Stimulated activated naive CD4-positive, alpha-beta T cell (primary cell): ENCODE data around the gene WNT3.
"Not testable (repeated sequence)": the region's sequence is repeated elsewhere in the genome, so short reads cannot be mapped to it uniquely, and the experiment has no call there.

Experiments used
- DNase-seq, 6 experiments: peaks; one replicate each; lab custom pipeline; 2025; lab: John Stamatoyannopoulos, UW

Gene WNT3

DNA sequence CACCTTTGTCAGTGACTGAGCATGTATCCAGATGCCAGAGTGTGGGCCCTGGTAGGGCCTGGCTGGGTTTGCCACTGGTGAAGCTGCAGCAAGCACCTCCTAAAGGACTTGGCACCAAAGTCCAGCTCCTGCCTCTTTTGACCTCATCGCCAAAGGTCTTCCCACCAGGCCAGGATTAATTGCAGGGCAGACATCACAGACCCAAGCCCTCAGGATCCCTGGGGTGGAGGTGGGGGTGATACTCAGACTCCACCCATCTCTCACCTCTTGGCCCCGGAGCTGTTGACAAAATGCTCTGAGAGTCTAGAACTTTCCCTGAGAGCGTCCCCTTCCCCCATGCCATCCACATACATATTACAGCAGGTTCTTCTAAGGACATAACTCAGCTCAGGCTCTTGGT is 4.6 kb downstream of the WNT3 start:
- no peak for DNase-seq

DNA sequence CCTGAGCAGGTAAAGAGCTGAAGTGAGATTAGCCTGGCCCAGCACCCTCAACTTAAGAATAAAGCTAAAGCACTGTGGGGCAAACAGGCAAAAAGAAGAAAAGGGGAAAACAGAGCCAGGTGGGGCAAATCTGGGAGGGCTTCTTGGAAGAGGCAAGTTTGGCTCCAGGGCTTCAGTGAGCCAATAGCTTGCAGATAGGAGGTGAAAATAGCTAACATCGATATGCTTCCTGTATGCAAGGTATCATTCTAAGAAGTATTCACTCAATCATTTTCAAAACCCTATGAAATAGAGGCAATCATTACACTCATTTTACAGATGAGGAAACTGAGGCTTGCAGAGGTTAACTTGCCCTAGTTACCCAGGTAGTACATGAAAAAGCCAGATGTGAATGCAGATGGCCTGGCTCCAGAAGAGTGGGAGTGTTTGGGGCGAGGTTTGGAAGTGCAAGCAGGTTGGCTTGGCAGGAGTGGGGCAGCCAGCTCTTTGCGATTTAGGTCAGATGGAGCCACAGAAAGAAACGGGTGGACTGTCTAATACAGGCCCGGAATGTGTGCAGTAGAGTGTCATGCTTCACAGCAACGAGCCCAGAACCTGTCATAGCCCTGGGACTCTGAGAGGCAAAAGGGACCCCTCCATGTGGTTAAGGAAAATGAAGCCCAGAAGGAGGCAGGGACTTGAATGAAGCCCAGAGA is 5.7 kb downstream of the WNT3 start:
- no peak for DNase-seq

DNA sequence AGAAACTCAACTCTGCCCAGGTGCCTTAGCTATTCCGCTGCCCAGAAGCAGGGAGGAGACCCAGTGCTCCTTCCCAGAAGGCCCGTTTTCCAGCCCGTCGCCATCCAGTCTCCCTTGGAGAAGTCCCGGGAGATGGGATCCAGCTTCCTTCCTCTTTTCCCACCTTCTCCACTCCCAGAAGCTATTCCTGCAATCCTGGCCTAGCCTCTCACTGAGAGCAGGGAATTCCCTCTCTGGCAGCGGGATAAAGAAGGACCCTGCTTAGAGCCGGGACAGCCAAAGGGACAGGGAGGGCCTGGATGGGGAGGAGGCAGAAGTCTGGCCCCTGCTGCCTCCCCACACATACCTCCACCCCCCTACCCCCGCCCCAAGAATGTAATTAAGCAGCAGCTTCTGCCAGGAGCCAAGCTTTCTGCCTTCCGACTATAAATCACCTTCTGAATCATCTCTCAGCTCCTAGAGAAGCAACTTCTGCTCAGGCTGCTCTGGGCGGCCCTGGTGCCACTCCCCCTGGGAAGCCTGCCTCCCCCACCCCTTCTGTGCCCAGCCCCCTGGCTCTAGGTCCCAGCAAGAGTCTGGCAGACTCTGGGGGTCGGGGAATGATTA is 6.4 kb downstream of the WNT3 start:
- no peak for DNase-seq

DNA sequence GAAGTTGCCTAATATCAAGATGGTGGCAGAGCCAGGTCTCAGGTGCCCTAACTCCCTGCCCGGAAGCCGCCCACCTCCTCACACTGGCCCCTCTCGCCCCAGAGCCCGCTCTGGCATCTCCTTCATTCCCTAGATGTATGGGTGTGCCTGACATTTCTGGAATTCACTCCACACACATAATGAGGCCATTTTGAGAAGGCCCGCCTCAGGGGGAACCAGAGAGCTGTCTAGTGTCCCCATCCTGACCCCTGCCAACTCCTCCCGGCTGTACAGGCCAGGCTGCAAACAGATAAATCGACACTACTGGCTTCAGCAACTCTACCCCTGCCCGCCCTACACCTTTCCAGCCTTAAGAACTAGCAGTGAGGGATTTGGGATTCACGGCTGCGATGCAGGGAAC is 7.7 kb downstream of the WNT3 start:
- DNase-seq, result no peak

DNA sequence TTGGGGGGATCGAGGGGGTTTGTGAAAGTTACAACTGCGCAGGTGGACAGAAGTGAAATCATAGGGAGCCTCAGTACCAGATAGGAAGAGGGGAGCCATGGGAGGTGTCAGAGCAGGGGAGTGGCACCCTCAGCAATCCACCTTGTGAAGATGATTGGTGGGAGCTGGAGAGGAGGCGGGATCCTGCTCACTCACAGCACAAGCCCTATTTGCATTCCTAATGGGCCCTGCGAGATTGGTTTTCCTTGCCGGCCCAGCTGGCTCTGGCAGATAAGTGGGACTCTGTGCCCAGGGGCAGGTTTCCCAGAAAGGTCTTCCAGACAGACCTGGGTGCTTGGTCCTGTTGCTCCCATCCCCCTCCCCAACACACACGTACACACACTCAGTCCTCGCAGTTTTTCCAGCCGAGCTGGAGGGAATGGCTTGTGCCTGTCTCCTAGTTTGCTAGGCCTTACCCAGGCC is 9.4 kb downstream of the WNT3 start:
- DNase-seq, result no peak

DNA sequence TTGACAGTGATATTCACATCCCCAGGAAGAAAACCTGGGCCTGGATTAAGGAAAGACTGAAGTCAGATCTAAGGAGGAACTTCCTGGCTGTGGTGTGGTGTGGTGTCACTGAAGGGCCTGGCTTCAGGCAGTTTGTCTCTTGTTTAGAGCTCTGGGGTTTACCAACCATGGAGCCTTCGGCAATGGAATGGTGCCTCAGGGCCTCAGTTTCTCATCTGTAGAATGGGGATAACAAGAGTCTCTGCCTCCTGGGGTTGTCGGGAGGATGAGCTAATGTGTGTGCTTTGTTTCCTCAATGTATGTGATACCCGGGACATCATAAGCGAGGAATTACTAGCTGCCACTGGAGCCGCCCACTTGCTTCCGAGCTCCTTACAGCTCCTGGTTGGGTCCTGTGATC is 12.7 kb downstream of the WNT3 start:
- DNase-seq, result no peak

DNA sequence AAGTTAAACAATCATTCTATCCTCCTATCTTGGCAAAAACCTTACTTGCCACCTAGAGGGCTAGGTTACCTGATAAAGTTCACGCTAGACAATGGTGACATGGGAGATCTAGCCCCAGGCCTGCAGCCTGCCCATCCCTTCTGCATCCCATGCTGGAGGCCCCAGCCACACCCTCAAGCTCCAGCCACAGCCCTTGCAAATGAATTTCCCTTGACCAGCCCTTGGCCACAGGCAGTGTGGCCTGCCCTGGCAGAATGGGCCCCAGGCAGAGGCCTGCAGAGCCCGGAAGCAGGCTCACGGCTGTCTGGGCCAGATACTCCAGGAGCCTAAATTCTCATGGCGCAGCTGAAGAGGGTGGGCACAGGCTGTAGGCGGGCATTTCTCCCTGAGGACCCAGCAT is 14.9 kb downstream of the WNT3 start:
- DNase-seq, result no peak

DNA sequence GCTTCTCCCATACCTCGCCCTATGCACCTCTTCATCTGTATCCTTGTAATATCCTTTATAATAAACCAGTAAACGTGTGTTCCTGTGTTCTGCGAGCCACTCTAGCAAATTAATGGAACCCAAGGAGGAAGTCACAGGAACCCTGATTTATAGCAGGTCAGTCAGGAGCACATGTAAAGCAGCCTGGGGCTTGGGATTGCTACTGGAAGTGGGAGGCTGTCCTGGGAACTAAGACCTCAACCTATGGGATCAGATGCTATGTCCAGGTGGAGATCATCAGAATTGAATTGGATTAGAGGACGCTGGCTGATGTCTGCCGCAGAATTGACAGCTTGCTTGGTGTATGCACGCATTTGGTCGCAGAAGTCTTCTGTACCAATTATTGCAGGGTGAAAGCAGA is 15.7 kb downstream of the WNT3 start:
- no peak for DNase-seq

DNA sequence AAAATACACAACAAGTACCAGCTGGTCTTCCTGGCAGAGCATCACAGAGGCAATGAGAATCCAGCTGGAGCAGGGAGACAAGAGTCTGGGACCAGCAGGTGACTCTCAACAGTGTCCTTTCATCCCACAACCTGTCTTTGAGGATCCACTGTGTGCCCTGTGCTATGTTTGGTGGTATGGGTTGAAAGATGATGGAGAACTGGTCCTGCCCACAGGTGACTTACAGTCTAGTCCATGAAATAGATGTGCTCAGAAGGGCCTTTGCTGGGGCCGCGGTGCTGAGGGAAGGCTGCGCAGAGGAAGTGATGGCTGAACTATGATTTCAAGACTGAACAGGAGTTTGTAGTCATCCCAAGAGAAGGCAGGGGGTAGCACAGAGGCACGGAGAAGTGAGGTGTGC is 17.9 kb downstream of the WNT3 start:
- DNase-seq, result no peak

DNA sequence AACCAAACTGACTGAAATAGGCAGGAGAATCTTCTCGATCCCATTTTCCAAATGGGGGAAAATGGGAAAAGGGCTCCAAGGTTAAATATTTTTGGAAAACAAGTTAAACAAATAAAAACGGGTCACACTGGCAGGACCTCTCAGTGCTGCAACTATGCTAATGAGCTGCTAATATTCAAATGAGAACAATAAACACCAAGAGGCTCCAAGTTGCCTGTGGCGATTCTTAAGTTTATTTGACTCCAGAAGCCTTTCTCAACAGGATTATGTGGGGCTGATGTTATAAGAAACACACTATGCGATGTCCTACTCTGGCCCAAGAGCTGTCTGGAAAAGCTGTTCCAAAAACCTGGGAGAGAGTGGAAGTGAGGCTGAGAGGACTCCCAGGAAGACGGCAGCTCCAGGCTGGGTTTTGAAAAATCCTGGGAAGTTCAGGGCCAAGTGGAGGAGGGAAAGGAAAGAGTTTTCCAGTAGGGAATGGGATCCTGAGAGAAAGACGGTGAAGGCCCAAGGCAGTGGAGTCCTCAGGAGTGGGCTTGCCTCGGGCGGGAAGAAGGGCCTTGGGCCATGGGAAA is 21.4 kb downstream of the WNT3 start:
- no peak for DNase-seq

DNA sequence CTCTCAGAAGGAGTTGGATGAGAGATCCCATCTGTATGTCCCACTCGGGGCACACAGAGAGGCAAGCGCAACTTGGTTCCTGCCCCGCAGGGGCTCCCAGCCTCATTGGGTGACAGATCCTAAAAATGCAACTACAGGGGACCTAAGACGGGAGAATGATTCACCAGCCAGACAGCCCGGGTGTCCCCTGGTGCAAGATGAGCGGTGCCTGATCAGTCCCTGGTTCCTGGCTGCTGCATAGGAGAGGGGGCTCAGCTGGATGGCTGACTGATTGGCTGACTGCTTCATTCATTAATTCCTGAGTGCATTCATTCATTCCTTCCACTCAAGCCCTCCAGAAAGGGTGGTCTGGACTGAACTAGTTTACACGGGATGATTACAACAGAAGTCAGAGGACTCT is 22.0 kb downstream of the WNT3 start:
- DNase-seq, result no peak

DNA sequence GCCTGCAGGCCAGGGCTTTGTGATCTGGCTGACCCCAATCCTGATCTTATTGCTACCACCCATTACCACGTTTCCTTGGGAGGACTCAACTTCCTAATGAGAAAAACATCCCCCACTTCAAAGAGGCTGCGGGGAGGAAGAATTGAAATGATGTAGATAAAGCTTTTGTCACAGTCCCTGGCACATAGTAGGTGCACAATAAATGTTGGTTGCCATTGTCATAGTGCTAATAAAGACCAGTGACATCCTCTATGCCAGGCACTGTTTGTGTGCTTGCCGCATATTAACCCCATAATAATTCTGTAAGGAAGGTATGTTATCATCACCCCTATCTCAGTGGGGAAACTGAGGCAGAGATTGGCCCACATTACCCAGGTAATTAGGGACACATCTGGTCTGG is 22.4 kb downstream of the WNT3 start:
- DNase-seq, result no peak

DNA sequence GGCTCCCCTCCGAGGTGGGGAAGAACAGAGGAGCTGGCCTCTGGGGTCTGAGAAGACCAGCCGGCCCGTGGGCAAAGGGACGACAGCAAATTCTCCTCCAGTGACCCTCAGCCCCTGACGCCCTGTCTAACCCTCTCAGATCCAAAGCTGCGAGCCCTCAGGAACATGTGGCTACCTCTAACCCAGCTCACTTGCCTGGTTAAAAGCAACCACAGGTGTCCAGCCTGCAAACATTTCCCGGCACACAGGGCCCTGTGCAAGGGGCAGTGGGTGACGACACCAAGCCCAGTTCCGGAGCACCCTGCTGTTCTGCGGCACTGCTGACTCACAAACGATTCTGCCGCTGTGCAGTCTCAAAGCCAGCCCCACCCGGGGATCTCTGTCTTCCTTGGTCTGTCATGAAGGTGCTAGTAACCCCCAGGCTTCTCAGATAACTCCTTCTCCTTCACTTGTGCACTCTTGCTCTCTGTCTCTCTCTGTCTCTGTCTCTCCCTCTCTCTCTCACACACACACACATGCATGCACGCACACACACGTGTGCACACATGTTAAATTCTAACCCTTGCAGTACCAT is 23.0 kb downstream of the WNT3 start:
- no peak for DNase-seq

DNA sequence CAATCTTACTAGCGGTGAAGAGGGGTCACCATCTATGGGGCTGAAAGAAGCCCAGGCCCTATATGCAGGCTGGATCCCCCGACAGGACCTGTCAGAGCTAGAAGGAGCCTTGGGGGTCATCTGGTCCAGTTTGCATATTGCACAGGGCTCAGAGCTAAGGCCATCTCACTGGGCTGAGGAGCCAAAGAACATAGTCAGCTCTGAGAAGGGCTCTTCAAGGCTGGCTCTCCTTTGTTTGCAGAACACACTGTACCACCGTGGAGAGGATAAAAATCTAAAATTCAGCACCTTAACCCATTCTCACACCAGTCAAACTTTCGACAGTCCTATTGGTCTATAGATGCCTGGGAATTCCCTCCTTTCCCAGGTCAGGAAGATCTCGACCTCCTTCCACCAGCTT is 24.2 kb downstream of the WNT3 start:
- DNase-seq, result no peak

DNA sequence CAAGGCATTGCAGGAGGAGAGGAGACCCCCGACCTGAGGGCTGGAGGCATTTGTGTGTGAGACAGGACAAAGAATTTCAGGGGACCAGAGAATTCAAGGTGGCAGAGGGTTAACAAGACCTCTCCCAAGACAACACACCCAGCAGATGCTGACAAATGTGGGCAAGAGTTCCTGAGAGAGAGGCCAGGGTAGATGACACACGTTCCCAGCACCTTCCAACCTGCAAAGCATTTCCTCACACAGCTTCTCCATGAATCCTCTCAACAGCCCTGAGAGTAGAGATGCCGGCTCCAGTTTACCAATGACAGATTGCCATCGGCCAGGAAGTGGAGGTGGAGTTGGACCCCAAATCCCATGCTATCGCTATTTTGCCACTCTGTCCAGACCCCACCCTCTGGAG is 25.0 kb downstream of the WNT3 start:
- DNase-seq, result no peak

DNA sequence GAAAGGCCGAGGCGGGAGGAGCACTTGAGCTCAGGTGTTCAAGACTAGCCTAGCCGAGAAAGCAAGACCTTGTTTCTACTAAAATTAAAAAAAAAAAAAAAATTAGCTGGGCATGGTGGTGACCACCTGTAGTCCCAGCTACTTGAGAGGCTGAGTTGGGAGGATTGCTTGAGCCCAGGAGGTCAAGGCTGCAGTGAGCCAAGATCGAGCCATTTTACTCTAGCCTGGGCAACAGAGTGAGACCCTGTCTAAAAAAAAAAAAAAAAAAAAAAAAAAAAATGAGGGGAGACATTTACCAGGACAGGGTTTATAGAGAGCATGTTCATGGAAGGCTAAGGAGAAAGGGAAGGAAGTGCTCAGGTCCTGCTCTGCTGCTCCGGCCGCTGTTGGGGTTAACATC is 25.5 kb downstream of the WNT3 start:
- DNase-seq, result not testable (repeated sequence)

DNA sequence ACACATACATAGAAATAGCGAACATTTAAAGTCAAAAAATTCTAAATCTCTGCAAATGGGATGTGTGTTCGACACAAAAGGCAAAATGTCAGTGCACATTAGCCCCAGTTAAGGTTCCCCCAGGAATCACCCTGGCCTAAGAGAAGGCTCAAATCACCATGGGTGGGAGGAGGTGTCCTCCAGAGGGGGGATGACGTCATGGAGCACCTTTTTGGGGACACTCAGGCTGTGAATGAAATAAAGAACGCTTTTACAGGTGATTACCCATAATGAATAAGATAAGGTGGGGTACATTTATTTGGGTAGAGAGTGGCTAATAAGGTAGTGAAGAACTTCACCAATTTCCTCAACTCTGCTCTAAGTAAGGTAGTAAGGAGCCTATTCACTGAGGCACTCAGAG is 26.4 kb downstream of the WNT3 start:
- DNase-seq, result no peak

DNA sequence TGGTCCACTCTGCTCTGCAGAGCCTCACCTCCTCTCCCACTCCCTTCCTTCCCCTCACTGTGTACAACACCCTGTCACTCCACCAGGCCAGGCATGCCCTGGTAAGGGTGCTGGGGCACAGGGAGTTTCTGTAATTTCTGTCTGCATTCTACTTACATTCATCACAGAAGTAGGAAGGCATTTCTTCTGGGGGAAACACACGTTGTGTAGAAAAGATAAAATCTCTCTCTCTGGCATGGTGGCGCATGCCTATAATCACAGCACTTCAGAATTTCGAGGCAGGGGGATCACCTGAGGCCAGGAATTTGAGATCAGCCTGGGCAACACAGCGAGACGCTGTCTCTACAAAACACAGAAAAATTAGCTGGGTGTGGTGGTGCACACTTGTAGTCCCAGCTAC is 27.0 kb downstream of the WNT3 start:
- no peak for DNase-seq

DNA sequence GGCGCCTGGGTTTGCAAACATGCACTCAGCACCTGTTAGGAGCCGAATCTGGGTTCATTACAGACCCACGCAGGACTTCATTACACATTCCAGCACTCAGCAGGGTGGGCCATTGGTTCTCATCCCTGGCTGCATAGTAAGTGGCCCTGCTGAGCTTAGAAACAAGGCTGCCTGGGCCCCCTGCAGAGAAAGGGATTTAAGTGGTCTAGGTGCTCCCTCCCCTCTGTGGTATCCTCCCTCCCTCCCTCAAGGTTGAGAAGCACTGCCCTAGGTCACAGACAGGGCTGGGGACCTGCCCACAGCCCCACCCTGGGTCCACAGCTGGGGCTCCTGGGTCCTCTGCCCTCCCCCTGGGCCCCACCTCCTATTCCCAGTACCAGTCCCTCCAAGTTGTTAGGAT is 28.3 kb downstream of the WNT3 start:
- DNase-seq, result no peak

DNA sequence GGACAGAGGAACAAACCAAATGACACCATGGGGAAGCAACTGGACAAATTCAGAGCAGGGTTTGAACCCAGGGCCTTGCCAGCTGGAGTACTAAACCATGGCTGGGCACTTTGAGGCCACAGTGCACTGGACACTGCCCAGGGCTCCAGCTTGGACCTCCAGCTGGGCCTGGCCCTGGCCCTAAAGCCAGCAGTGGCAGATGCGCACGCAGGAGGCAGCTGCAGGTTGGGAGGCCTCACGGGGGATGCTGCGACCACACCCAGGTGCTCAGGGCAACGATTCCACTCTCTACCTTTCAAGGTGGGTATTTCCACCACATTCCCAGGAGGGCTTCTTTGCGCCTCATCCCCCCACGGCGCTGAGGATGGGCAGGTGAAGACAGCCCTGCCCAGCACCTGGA is 28.9 kb downstream of the WNT3 start:
- DNase-seq, result no peak

DNA sequence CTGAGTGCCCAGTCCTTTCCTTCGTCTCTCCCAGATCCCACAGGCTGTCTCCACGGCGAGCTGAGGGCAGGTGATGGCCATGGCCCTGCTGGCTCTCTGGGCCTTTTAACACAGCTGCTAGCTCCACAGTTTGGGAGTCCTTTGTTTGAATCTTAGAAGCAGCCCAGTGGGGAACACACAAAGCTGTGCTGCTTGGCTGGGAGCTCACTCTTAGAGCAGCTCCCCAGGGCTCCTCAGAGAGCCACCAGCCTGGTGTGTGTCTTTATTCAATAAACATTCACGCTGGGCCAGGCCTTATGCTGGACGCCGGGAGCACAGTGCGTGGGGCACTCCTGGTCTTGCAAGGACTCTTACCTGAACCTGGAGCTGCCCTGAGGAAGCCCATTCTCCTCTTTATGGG is 29.7 kb downstream of the WNT3 start:
- no peak for DNase-seq

DNA sequence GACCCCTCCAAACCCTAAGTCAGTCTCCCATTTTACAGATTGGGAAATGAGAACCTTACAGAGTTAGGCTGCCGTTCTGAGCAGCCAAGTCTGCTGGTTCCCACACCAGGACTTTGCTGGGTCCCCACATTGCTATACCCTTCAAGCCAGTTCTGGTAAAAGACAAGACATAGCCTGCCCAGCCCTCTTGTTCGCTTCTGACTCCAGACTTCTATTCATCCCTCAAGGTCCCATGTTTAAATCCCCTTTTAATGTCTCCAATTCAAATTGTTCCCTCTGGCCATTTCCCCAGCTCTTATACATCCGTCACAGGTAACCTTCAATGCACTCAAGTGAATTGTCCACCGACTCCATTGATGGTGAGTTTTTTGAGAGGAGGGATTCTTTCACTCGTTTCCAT is 30.2 kb downstream of the WNT3 start:
- DNase-seq, result no peak

DNA sequence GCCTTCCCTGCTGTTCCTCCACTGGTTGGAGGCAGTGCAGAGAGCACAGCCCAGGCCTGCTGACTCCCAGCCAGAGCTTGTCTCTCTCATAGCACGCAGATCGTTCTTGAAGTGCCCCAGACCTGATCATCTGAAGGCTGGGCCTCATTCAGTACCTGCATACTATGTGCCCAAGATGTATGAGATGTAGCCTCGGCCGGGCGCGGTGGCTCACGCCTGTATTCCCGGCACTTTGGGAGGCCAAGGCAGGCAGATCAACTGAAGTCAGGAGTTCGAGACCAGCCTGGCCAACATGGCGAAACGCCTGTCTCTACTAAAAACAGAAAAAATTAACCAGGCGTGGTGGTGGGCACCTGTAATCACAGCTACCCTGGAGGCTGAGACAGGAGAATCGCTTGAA is 31.0 kb downstream of the WNT3 start:
- DNase-seq, result no peak

DNA sequence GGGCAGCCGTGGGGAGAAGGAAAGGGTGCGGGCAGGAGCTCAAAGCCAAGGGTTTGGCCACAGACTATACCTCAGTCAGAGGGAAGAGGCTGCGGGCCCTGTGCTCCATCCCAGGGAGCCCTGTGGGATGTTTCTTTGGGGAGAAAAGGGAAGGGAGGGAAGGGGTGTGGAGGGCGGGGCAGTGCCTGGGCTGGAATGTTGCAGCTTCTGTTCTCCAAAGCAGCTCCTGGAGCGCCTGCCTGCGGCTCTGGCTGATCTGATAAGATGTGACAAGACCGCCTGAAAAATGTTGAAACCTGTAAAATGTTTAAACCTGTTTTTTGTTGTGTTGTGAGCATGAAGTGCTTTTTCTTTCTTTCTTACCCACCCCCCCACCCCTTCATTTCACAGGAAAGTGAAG is 32.8 kb downstream of the WNT3 start:
- no peak for DNase-seq
